ENCODE data around the gene KMT2E. TPM values are rescaled to one million over a fixed set of nuclear protein-coding genes. Genes with fewer than 3 reads are reported as not detected.

KMT2E gene
- total RNA-seq, 4 donors from 2014 or later = 96.9 to 156 (median 110) TPM

DNA sequence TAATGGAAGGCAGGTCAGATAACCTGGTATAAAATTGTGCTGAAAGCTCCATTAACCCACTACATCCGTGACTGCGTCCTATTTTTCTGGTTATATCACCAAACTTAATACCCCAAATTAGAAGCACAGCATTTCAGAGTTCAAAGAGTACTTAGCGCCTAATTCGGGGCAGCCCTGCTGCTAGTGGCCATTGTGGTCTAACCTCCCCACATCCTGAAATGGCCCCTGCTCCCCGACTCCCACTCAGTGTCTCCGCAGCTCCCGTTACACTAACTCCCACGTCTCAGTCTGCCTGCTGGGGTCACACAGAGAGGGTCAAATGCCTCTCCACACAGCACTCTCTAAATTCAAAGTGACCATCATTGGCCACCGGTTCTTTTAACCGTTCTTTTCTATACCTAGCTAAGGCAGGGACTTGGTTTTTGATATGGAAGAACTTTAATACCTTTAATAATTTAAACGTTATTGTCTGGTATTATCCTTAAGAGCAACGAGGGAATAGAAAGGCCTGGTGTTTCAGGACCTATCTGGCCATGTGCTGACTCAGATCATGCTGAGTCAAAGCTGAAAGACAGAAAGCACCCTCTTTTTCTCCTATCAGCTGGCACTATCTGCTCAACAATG lies 117.1 kb downstream of the KMT2E start:
- TF ChIP-seq, protein P1, sequence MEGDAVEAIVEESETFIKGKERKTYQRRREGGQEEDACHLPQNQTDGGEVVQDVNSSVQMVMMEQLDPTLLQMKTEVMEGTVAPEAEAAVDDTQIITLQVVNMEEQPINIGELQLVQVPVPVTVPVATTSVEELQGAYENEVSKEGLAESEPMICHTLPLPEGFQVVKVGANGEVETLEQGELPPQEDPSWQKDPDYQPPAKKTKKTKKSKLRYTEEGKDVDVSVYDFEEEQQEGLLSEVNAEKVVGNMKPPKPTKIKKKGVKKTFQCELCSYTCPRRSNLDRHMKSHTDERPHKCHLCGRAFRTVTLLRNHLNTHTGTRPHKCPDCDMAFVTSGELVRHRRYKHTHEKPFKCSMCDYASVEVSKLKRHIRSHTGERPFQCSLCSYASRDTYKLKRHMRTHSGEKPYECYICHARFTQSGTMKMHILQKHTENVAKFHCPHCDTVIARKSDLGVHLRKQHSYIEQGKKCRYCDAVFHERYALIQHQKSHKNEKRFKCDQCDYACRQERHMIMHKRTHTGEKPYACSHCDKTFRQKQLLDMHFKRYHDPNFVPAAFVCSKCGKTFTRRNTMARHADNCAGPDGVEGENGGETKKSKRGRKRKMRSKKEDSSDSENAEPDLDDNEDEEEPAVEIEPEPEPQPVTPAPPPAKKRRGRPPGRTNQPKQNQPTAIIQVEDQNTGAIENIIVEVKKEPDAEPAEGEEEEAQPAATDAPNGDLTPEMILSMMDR (IDR thresholded peaks at IDR 0.05; ENCODE audit: low read depth) = no peak

DNA sequence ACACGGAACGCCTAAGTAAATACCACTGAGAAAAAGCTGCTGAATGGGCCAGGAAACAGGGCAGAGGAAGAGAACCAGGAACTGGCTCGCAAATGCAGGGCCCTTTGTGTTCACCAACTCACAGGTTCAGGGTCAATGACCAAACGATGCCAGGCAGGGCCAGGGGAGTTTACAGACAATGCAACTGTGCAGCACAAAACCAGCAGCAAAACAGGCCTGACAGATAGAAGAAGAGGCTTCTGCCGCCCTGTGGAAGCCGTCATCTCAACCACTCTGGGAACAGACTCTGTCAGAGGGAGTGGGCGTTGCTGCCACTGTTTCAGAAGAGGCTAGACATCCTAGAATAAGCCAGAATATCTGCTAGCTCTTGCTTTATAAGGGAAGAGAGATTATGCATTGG lies 117.9 kb downstream of the KMT2E start:
- TF ChIP-seq, protein P1 (IDR thresholded peaks at IDR 0.05; ENCODE audit: low read depth) = no peak

DNA sequence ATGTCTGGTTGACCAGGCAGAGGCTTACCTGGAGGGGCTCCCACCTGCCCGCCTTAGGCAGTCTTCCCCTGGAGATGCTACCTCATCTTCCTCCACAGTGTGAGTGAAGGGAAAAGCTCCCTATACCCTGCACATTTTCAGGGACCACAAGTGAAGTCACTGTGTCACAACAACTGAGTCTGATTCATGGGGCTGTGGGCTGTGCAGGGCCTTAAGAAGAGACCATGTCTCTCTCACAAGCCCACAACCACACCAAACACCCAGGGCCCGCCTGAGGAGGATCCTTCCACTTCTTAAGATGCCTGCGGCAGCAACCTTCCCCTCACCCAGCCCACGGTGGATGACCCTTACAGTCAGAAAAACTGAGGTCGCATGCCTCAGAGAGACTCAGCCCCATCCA lies 118.3 kb downstream of the KMT2E start:
- TF ChIP-seq, protein P1 (IDR thresholded peaks at IDR 0.05; ENCODE audit: low read depth) = no peak

DNA sequence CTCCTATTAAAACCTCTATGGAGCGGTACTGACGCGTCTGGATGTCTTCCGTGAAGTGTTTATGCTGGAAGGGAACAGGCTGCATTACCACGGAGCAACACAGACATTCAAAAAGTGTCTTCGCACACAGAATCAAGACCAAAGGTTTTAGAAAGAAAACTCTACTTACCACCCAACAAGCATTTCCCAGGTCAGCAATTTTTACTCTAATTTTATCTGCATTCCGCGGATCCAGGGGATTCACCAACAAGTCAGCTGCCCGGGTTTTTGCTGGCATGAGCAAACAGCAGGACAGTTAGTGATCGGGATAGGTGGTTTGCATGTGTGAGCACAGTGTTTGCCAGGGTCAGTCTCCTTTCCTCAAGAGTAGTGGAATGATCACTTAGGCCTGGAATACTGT lies 118.8 kb downstream of the KMT2E start:
- TF ChIP-seq, protein P1 (IDR thresholded peaks at IDR 0.05; ENCODE audit: low read depth) = no peak

DNA sequence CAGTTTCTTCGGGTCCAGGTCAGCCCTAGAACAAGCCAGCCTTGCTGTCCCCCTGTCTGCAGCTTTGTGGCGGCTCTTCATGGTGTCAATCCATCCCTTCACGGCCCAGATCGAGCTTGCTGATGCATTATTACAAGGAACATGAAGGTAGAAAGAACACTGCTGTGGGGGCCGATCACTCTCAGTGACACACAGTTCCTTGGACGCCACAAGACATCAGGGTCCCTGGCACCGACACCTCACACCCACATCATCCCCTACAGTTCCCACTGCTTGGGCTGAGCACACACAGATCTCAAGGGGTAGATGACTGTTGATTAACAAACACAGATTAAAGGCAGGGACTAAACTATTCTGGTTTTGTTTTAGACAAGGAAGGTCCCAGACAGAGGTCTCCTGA lies 119.4 kb downstream of the KMT2E start:
- TF ChIP-seq, protein P1 (IDR thresholded peaks at IDR 0.05; ENCODE audit: low read depth) = no peak

DNA sequence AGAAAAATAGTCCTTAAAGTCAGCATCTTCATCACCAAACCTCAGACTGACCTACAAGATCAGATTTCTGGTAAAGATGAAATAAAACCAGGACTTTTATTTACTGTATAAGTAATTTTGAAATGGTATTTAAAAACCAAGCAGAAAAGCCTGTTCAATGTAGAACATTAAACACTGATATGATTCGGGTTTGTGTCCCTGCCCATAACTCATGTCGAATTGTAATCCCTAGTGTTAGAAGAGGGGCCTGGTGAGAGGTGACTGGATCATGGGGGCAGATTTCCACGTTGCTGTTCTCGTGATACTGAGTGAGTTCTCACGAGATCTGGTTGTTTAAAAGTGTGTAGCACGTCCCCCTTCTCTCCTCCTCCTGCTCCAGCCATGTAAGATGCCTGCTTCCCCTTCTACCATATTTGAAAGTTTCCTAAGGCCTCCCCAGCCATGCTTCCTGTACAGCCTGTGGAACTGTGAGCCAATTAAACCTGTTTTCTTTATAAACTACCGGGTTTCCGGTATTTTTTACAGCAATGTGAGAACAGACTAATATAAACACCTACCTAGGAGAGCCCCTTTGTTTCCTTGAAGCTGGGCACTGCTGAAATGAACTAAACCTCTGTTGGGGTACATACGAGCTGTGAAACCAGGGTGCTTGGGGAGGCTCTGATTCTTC lies 120.1 kb downstream of the KMT2E start:
- TF ChIP-seq, protein P1 (IDR thresholded peaks at IDR 0.05; ENCODE audit: low read depth) = no peak

DNA sequence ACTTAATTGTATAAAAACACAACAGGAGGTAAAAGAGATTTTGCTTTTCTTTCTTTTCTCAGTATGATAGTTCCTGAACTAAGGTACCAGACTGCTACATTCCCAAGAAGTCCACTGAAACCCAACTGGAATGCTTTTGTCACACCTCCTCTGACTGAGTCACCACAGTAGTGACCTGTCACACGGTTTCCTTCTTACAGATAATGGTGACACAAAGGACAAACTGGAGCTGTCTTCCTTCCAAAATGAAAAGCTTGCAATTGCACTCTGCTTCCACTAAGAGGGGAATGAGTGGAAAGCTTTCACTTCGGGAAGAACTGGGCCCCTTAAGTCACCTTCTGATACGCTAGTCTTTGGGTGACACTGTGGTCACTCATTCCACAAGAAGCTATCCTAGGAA lies 122.2 kb downstream of the KMT2E start:
- TF ChIP-seq, protein P1 (IDR thresholded peaks at IDR 0.05; ENCODE audit: low read depth) = no peak
